Heart left ventricle (tissue), 13 donors: ENCODE data around the gene PCSK4.

Experiments used
- POLR2A ChIP-seq, 2 donors: fragments of 450-650 bp; IDR thresholded peaks; one replicate each; pipeline ENCODE4 v1.6.1; 2017; ENCODE audit warnings: antibody characterized with exemption in 2 of 2, mild to moderate bottlenecking in 2 of 2, moderate library complexity in 2 of 2
- TF ChIP-seq, protein P1 (sequence below), 12 donors: fragments of 200-600 bp; sonication (generic) in 4 of 12; IDR thresholded peaks; one replicate each; pipeline versions ENCODE4 v1.5.0 to v1.8.0; 2018 to 2022; ENCODE audit warnings: antibody characterized with exemption in 12 of 12, mild to moderate bottlenecking in 5 of 12
- donor health status: ischemic (EF 13 %, LVEDD 7.1; RV severe dilation, severe dysfunction).
- donor health status: DM: no; HTN: yes; CAD: no.
- donor health status: DM: no; HTN: no; CAD: no.
- donor health status: ischemic (EF 25% LVEDD 6.9; RV normal size, moderate dysfunction).
- donor health status: ischemic (EF 25% LVEDD 5.7; RV mildly dilated, moderate dysfunction).
- donor health status: ischemic (EF 35%, LVEDD 5.7; RV mildly dilated, moderate dysfunction).
- donor health status: nonischemic (EF 11% LVEDD 7.7; RV severe dilation, severe dysfunction).
- donor health status: DM: yes; HTN: yes; CAD: no.
- donor health status: PGD.
- donor health status: ischemic (EF 29% LVEDD 5.4; RV normal size, mild dysfunction).
- donor health status: nonischemic (EF 23%, LVEDD 6.1; RV moderate dilation, normal function).

DNA sequence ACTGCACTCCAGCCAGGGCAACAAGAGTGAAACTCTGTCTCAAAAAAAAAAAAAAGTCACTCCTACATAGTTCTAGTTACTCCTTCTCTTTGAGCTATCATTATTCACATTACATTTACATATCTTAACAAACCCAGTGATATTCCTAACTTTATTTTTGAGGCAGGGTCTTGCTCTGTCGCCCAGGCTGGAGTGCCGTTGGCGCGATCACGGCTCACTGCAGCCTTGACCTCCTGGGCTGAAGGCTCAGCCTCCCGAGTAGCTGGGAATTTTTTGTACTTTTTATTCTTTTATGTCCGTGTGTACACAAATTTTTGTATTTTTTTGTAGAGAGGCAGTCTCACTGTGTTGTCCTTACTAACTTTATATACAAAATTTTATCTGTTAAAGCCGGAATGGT, 52.5 kb downstream of the PCSK4 start:
- TF ChIP-seq, protein P1, sequence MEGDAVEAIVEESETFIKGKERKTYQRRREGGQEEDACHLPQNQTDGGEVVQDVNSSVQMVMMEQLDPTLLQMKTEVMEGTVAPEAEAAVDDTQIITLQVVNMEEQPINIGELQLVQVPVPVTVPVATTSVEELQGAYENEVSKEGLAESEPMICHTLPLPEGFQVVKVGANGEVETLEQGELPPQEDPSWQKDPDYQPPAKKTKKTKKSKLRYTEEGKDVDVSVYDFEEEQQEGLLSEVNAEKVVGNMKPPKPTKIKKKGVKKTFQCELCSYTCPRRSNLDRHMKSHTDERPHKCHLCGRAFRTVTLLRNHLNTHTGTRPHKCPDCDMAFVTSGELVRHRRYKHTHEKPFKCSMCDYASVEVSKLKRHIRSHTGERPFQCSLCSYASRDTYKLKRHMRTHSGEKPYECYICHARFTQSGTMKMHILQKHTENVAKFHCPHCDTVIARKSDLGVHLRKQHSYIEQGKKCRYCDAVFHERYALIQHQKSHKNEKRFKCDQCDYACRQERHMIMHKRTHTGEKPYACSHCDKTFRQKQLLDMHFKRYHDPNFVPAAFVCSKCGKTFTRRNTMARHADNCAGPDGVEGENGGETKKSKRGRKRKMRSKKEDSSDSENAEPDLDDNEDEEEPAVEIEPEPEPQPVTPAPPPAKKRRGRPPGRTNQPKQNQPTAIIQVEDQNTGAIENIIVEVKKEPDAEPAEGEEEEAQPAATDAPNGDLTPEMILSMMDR (IDR thresholded peaks at IDR 0.05), result no peak
- no peak for TF ChIP-seq POLR2A (IDR thresholded peaks at IDR 0.05)
